Effector memory CD4-positive, alpha-beta T cell (primary cell): ENCODE data around the gene STAT6.

Source experiments
- DNase-seq, 3 donors: peaks; one replicate each; pipeline ENCODE4 v3.0.0-alpha.2; 2020
- H3K27ac ChIP-seq: 2 replicates; pipeline ENCODE4 v1.7.0; 2013; ENCODE audit warnings: mild to moderate bottlenecking, low read length, moderate library complexity; ENCODE audit not compliant: insufficient read depth, poor library complexity, severe bottlenecking
- H3K27me3 ChIP-seq: replicated peaks from 2 replicates; pipeline ENCODE4 v1.7.0; 2013; ENCODE audit warnings: mild to moderate bottlenecking, low read length; ENCODE audit not compliant: insufficient read depth, control insufficient read depth, poor library complexity, severe bottlenecking
- H3K36me3 ChIP-seq: 2 replicates; pipeline ENCODE4 v1.7.0; 2013; ENCODE audit warnings: mild to moderate bottlenecking, low read length, moderate library complexity; ENCODE audit not compliant: control insufficient read depth, insufficient read depth
- H3K4me1 ChIP-seq: 2 replicates; pipeline ENCODE4 v1.7.0; 2013; ENCODE audit warnings: low read length, mild to moderate bottlenecking; ENCODE audit not compliant: control insufficient read depth, insufficient read depth, poor library complexity, severe bottlenecking
- H3K4me3 ChIP-seq: 2 replicates; pipeline ENCODE4 v1.7.0; 2013; ENCODE audit warnings: low read length, low read depth, mild to moderate bottlenecking; ENCODE audit not compliant: insufficient read depth, poor library complexity, severe bottlenecking
- H3K9me3 ChIP-seq: 2 replicates; pipeline ENCODE4 v1.7.0; 2013; ENCODE audit warnings: mild to moderate bottlenecking, low read length, moderate library complexity; ENCODE audit not compliant: control insufficient read depth

STAT6 gene

DNA sequence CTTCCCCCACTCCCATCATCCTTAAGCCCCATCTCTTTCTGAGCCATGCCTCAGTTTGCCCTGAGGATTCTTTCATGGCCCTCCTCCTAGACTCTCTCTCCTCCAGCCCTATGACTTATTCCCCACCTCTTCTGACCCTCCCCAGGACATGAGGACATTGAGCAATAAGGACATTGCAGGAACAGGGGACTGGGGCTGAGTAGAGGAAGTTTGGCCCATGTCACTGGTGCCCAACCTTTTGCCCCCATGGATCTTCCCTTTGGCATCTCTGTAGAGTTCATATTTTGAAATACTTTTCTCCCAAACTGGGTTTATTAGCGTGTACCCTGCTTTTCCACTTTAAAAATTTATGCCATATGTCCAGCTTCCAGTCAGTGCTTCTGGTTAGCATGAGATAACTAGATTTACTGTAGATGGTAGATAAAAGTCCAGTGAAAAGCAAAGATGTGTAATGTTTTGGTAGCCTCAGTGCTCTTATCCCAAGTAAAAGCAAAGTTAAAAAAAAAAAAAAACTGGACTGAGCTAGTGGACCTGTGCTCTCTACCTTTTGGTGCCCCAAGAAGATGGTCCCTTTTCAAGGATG, 42.3 kb upstream of the STAT6 start:
- Histone ChIP-seq H3K4me3 (no peak overlapping the region), H3K27me3 (no peaks in the 10 kb centered on the region), H3K36me3 (no peaks in the 10 kb centered on the region), H3K9me3 (no peaks in the 10 kb centered on the region), H3K4me1 (no peaks in the 10 kb centered on the region), H3K27ac (no peak overlapping the region)
- no peak for DNase-seq

GRCh38 chr12:57152639-57153038, 41.5 kb upstream of the STAT6 start:
- Histone ChIP-seq H3K36me3 (no peaks in the 10 kb centered on the region), H3K4me1 (no peaks in the 10 kb centered on the region), H3K27ac (no peak overlapping the region), H3K4me3 (no peak overlapping the region), H3K27me3 (no peaks in the 10 kb centered on the region), H3K9me3 (no peaks in the 10 kb centered on the region)
- no peak for DNase-seq

DNA sequence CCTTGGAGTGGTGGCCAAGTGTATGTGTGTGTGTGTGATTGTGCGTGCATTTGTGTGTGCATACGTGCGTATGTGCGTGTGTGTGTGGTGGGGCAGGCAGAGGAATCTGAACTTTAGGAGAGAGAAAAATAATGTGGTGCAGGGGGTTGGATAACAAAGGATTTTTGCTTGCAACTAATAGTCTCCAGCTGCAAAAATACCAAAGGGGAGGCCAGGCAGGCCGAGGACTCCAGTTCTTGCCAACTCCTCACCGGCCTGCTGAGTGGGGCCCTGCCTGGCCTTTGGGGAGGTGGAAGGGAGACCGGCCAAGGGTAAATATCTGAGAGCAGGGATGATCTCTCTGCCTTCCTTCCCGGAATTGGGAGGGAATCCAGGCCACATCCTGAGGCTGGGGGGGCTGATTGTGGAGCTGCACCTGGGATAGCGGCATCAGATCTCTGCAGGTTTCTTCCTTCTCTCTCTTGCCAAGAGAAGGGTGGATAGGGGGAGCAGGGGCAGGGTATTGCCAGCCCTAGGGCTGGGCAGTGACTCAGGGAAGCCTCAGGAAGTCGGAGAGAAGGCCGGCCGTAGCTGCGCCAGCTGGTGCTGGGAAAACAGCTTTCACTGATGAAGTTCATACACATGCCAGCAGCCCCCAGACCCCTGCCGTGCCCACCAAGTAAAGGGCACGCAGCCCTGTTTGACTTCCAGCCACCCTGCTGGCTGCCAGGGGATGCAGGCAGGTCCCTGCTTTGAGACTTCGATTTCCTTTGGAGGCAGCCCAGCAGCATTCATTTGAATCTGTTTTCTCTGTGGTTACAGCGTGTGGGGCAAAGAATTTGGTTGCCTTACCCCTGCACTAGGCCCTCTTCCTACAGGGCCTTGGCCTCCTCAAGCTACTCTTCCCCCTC, 40.8 kb upstream of the STAT6 start:
- DNase-seq: no peak
- Histone ChIP-seq H3K27me3 (no peaks in the 10 kb centered on the region), H3K36me3 (no peaks in the 10 kb centered on the region), H3K9me3 (no peaks in the 10 kb centered on the region), H3K4me1 (no peaks in the 10 kb centered on the region), H3K27ac (no peak overlapping the region), H3K4me3 (no peak overlapping the region)

- Histone ChIP-seq H3K27ac (no peak overlapping the region), H3K4me3 (no peak overlapping the region)
- no peak for DNase-seq
These were observed 39.3 kb upstream of the STAT6 start for GRCh38 chr12:57150400-57151000.

GRCh38 chr12:57149245-57149900, 38.2 kb upstream of the STAT6 start:
- no peak overlapping the region for H3K27ac ChIP-seq
- no peak for DNase-seq
- no peaks in the 10 kb centered on the region for H3K27me3 ChIP-seq
- no peaks in the 10 kb centered on the region for H3K9me3 ChIP-seq
- H3K4me3 ChIP-seq: no peak overlapping the region
- no peaks in the 10 kb centered on the region for H3K36me3 ChIP-seq
- no peaks in the 10 kb centered on the region for H3K4me1 ChIP-seq

More at GRCh38 chr12:57150400-57151000, 39.3 kb upstream of the STAT6 start:
- no peaks in the 10 kb centered on the region for H3K9me3 ChIP-seq
- no peaks in the 10 kb centered on the region for H3K27me3 ChIP-seq
- no peaks in the 10 kb centered on the region for H3K36me3 ChIP-seq
- no peaks in the 10 kb centered on the region for H3K4me1 ChIP-seq

DNA sequence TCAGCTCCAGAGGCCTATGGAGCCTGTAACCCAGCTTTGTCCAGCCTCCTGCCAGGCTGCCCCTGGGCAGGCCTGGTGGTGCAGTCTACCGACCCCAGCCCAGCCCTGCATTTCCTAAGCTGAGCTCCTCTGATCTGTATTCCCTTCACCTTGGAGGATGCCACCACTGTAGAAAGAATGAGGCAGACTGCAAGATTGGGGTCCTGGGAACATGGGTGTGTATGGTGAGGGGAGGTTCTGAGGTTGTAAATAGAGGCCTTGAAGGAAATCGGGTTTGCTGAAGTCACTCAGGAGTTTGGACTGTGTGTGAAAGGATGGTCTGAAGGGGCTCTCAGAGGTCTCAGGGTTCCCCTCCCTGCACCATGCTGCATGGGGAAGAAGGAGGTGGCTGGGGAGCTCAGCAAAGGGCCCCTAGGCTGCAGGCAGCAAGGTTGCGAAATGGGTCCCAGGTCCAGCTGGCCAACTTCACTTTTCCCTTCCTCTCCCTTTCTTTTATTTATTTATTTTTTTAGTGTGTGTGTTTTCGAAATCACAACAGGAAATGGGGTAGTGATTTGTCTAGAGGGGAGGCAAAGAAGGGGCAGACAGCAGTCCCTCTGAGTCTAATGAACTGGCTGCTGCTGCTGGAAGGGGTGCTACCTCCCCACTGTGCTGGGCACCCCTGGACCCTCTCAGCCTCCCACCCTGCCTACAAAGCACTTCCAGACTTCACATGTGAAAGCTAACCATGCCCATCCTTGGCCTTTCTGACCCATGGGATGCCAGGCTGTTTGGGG, 37.5 kb upstream of the STAT6 start:
- Histone ChIP-seq H3K4me1 (no peaks in the 10 kb centered on the region), H3K36me3 (no peaks in the 10 kb centered on the region), H3K9me3 (no peaks in the 10 kb centered on the region), H3K27ac (no peak overlapping the region), H3K27me3 (no peaks in the 10 kb centered on the region), H3K4me3 (no peak overlapping the region)
- DNase-seq: no peak

GRCh38 chr12:57146961-57147944, 36.1 kb upstream of the STAT6 start, which contains the start of gene LRP1-AS:
TSS of gene LRP1-AS (minus strand) at chr12:57147619.
- Histone ChIP-seq H3K36me3 (no peaks in the 10 kb centered on the region), H3K27me3 (no peaks in the 10 kb centered on the region), H3K9me3 (no peaks in the 10 kb centered on the region), H3K4me1 (no peaks in the 10 kb centered on the region), H3K27ac (no peak within 1 kb of the TSS), H3K4me3 (no peak within 1 kb of the TSS)
- DNase-seq: no peak

- Histone ChIP-seq H3K27ac (no peak overlapping the region), H3K36me3 (no peaks in the 10 kb centered on the region), H3K27me3 (no peaks in the 10 kb centered on the region), H3K4me1 (no peaks in the 10 kb centered on the region), H3K4me3 (no peak overlapping the region), H3K9me3 (no peaks in the 10 kb centered on the region)
- DNase-seq: no peak
These were observed 34.9 kb upstream of the STAT6 start for GRCh38 chr12:57146092-57146491.
